B cell (primary cell): ENCODE data around the gene SGCD. TPM values are rescaled to one million over a fixed set of nuclear protein-coding genes. Genes with fewer than 3 reads are reported as not detected.

Source experiments
- ATAC-seq: fragments of 200-7000 bp; cut with Tn5 transposase; one replicate; pipeline ENCODE4 v1.10.0; 2021; ENCODE audit warnings: low read depth, mild to moderate bottlenecking, moderate number of reproducible peaks, moderate library complexity
- CTCF ChIA-PET: fragments of 350-600 bp; sonication (Branson Sonifier 250); formaldehyde crosslinking; loops from one replicate; lab custom pipeline; 2021; ENCODE audit warnings: antibody characterized with exemption, inconsistent platforms; lab: Charles Lee
- POLR2A ChIA-PET: fragments of 350-600 bp; sonication (Branson Sonifier 250); formaldehyde crosslinking; loops from one replicate; lab custom pipeline; 2021; ENCODE audit warnings: antibody characterized with exemption; lab: Charles Lee
- DNase-seq: peaks from one replicate; pipeline ENCODE4 v3.0.0; 2013
- H2AFZ ChIP-seq: 2 replicates; pipeline ENCODE4 v1.6.1; 2012; ENCODE audit warnings: mild to moderate bottlenecking, low read depth, low read length; ENCODE audit not compliant: insufficient read depth, poor library complexity, severe bottlenecking
- H3K27ac ChIP-seq, 2 donors: 1 replicate in 1 of 2; 2 replicates in 1 of 2; pipeline ENCODE4 v1.5.1; 2012 to 2013; ENCODE audit warnings: low read length in 2 of 2, mild to moderate bottlenecking in 2 of 2, moderate library complexity in 1 of 2
- H3K27me3 ChIP-seq, 4 experiments: fragments of 200-600 bp in 1 of 4; sonication (generic) in 1 of 4; replicated peaks in 1 of 4; 1 replicate in 2 of 4; 2 replicates in 2 of 4; pipeline versions ENCODE4 v1.6.1 to v1.7.0; 2013 to 2016; ENCODE audit warnings: low read length in 3 of 4, mild to moderate bottlenecking in 2 of 4, mixed read lengths in 1 of 4, moderate library complexity in 1 of 4; ENCODE audit not compliant: insufficient read depth in 4 of 4, control insufficient read depth in 3 of 4; ENCODE audit errors: control extremely low read depth in 1 of 4
- H3K36me3 ChIP-seq, 2 experiments: replicated peaks in 1 of 2; 1 replicate in 1 of 2; 2 replicates in 1 of 2; pipeline versions ENCODE4 v1.6.1 to v1.7.1; 2013; ENCODE audit warnings: low read length in 1 of 2; ENCODE audit not compliant: insufficient read depth in 2 of 2, control insufficient read depth in 1 of 2; ENCODE audit errors: control extremely low read depth in 1 of 2, extremely low read depth in 1 of 2
- H3K4me1 ChIP-seq, 2 donors: fragments of 200-600 bp in 1 of 2; sonication (generic) in 1 of 2; 1 replicate in 1 of 2; 2 replicates in 1 of 2; pipeline versions ENCODE4 v1.5.1 to v1.6.1; 2013 to 2017; ENCODE audit warnings: low read length in 2 of 2; ENCODE audit not compliant: control insufficient read depth in 2 of 2, insufficient read depth in 2 of 2
- H3K4me2 ChIP-seq: replicated peaks from 2 replicates; pipeline ENCODE3; 2012; ENCODE audit warnings: mild to moderate bottlenecking, low read depth, low read length; ENCODE audit not compliant: poor library complexity, severe bottlenecking
- H3K4me3 ChIP-seq, 5 experiments: fragments of 200-600 bp in 1 of 5; sonication (generic) in 1 of 5; 1 replicate in 3 of 5; 2 replicates in 2 of 5; pipeline versions ENCODE4 v1.5.1 to v1.7.0; 2011 to 2016; ENCODE audit warnings: low read length in 4 of 5, mild to moderate bottlenecking in 4 of 5, low read depth in 2 of 5, control low read depth in 1 of 5, moderate library complexity in 1 of 5; ENCODE audit not compliant: insufficient read depth in 1 of 5; ENCODE audit errors: control extremely low read depth in 1 of 5, extremely low read depth in 1 of 5
- H3K79me2 ChIP-seq: fragments of 200-600 bp; sonication (generic); one replicate; pipeline ENCODE4 v1.6.0; 2016; ENCODE audit warnings: low read length; ENCODE audit not compliant: control insufficient read depth, insufficient read depth
- H3K9ac ChIP-seq: fragments of 200-600 bp; sonication (generic); 2 replicates; pipeline ENCODE4 v1.6.1; 2017; ENCODE audit warnings: mild to moderate bottlenecking, low read length, moderate library complexity
- H3K9me3 ChIP-seq, 3 donors: one replicate each; pipeline versions ENCODE4 v1.6.1 to v1.7.1; 2013; ENCODE audit warnings: low read length in 2 of 3; ENCODE audit not compliant: control insufficient read depth in 2 of 3, insufficient read depth in 1 of 3; ENCODE audit errors: control extremely low read depth in 1 of 3
- H4K20me1 ChIP-seq: 2 replicates; pipeline ENCODE4 v1.6.0; 2012; ENCODE audit warnings: mild to moderate bottlenecking, low read length; ENCODE audit not compliant: insufficient read depth, control insufficient read depth, poor library complexity, severe bottlenecking
- H3K27ac Mint-ChIP-seq: one replicate; pipeline ENCODE4 v1.8.0; 2021; ENCODE audit warnings: mixed read lengths
- H3K27me3 Mint-ChIP-seq: one replicate; pipeline ENCODE4 v1.8.0; 2021; ENCODE audit warnings: mixed read lengths
- H3K4me1 Mint-ChIP-seq: one replicate; pipeline ENCODE4 v1.8.0; 2021; ENCODE audit warnings: mixed read lengths
- H3K4me3 Mint-ChIP-seq: one replicate; pipeline ENCODE4 v1.8.0; 2021; ENCODE audit warnings: mixed read lengths
- H3K9me3 Mint-ChIP-seq: one replicate; pipeline ENCODE4 v1.8.0; 2022; ENCODE audit warnings: mixed read lengths; ENCODE audit not compliant: insufficient read depth
- CTCF ChIP-seq: fragments of 200-600 bp; IDR thresholded peaks from one replicate; pipeline ENCODE4 v1.8.0; 2022; ENCODE audit warnings: antibody characterized with exemption, mild to moderate bottlenecking
- EZH2 ChIP-seq: IDR thresholded peaks from 2 replicates; pipeline ENCODE4 v1.6.1; 2012; ENCODE audit warnings: borderline replicate concordance, low read depth, mild to moderate bottlenecking, moderate library complexity, low read length; ENCODE audit not compliant: insufficient read depth, poor library complexity, severe bottlenecking
- WGBS: methylation state at CpG from one replicate; pipeline ENCODE4 v1.1.5; 2013; ENCODE audit warnings: missing lambda C conversion rate; ENCODE audit not compliant: insufficient coverage; 5-methylcytosine and 5-hydroxymethylcytosine counted together
- intact Hi-C: fragments of 100-400 bp; cut with micrococcal nuclease; formaldehyde crosslinking; loops from one replicate; pipeline ENCODE4 v1.10.0; 2022
- polyA plus RNA-seq: library from polyadenylated mRNA; depleted of rRNA; stranded (reverse); fragments of >200 nt; gene quantifications from 2 replicates; pipeline ENCODE4 v1.2.3, GENCODE V29; 2012
- total RNA-seq, 2 donors: library from RNA; stranded (reverse); fragments of 120-200 nt in 1 of 2; gene quantifications; 1 replicate in 1 of 2; 2 replicates in 1 of 2; pipeline versions ENCODE4 v1.2.3 to v1.2.4, GENCODE V29; 2013 to 2022

Gene SGCD
- total and polyA plus RNA-seq, 2 donors (not counting 1 experiment from before 2014, with no cell fraction given): not detected

- no peak for DNase-seq
- Histone ChIP-seq H2AFZ (no peak overlapping the region), H3K9ac (no peak overlapping the region), H3K79me2 (no peaks in the 10 kb centered on the region), H3K4me3 (no peak overlapping the region), H3K27me3 (no peaks in the 10 kb centered on the region), H3K4me2 (no peak overlapping the region), H3K36me3 (no peaks in the 10 kb centered on the region), H3K27ac (no peak overlapping the region), H4K20me1 (no peaks in the 10 kb centered on the region), H3K4me1 (no peaks in the 10 kb centered on the region), H3K9me3 (peaks cover 0 to 3% (median 0%) of the 10 kb centered on the region in 3 donors)
- CTCF ChIA-PET: no interaction called here
- no peak for ATAC-seq
- no peak overlapping the region for H3K27ac Mint-ChIP-seq
- H3K27me3 Mint-ChIP-seq: peaks cover 3% of the 10 kb centered on the region
- H3K9me3 Mint-ChIP-seq: no peaks in the 10 kb centered on the region
- POLR2A ChIA-PET: no interaction called here
- 73% methylated on average over 1 of the region's 3 CpGs for WGBS
- no peak overlapping the region for H3K4me3 Mint-ChIP-seq
- no peak for TF ChIP-seq EZH2
- TF ChIP-seq CTCF: no peak
- intact Hi-C loops: no loop called here
- no peaks in the 10 kb centered on the region for H3K4me1 Mint-ChIP-seq
Observed at GRCh38 chr5:156385416-156385815, 58.5 kb downstream of the SGCD start.

GRCh38 chr5:156386976-156387375 lies 60.0 kb downstream of the SGCD start:
- no peaks in the 10 kb centered on the region for H3K27me3 Mint-ChIP-seq
- H3K9me3 Mint-ChIP-seq: no peaks in the 10 kb centered on the region
- H3K27ac ChIP-seq: no peak overlapping the region
- intact Hi-C loops: no loop called here
- ChIA-PET CTCF (no interaction called here), POLR2A (no interaction called here)
- H3K36me3 ChIP-seq: no peaks in the 10 kb centered on the region
- ATAC-seq (no peak), DNase-seq (no peak)
- H3K27ac Mint-ChIP-seq: no peak overlapping the region
- WGBS: 95% methylated on average over 2 of the region's 4 CpGs
- H3K27me3 ChIP-seq: no peaks in the 10 kb centered on the region
- H2AFZ ChIP-seq: no peak overlapping the region
- no peaks in the 10 kb centered on the region for H4K20me1 ChIP-seq
- H3K4me1 ChIP-seq: no peaks in the 10 kb centered on the region
- H3K4me3 Mint-ChIP-seq: no peak overlapping the region
- TF ChIP-seq EZH2 (no peak), CTCF (no peak)
- no peak overlapping the region for H3K9ac ChIP-seq
- H3K4me2 ChIP-seq: no peak overlapping the region
- no peaks in the 10 kb centered on the region for H3K4me1 Mint-ChIP-seq
- H3K9me3 ChIP-seq: peaks cover 0 to 3% (median 0%) of the 10 kb centered on the region in 3 donors
- H3K4me3 ChIP-seq: no peak overlapping the region
- no peaks in the 10 kb centered on the region for H3K79me2 ChIP-seq
